G401 (cell line): ENCODE results near the gene CUL5. TPM values are rescaled to one million over a fixed set of nuclear protein-coding genes. Genes with fewer than 3 reads are reported as not detected.
"Not testable (repeated sequence)": the region's sequence is repeated elsewhere in the genome, so short reads cannot be mapped to it uniquely, and the experiment has no call there.

ENCODE experiments used
- DNase-seq: peaks from one replicate; pipeline ENCODE4 v3.0.0-alpha.2; 2015; ENCODE audit warnings: low spot score
- in situ Hi-C: cut with HindIII; loops from 2 replicates; pipeline ENCODE4 v1.10.0; 2016; ENCODE audit warnings: low sequenced_read_pairs, mixed read lengths
- total RNA-seq: library from RNA; depleted of rRNA; stranded (reverse); fragments of >200 nt; shearing (Covaris generic); gene quantifications from 2 replicates; pipeline ENCODE4 v1.2.3, GENCODE V29; 2014

CUL5 gene
- total RNA-seq, 1 experiment from 2014 or later: 48.7 TPM

GRCh38 chr11:108093128-108093904 lies 84.6 kb downstream of the CUL5 start:
- no peak for DNase-seq
- in situ Hi-C loops: no loop called here

- in situ Hi-C loops: no loop called here
- DNase-seq: no peak
Observed at GRCh38 chr11:108097179-108097578, 88.5 kb downstream of the CUL5 start.

GRCh38 chr11:108101090-108101775 lies 92.5 kb downstream of the CUL5 start:
- DNase-seq: no peak
- in situ Hi-C loops: no loop called here

DNA sequence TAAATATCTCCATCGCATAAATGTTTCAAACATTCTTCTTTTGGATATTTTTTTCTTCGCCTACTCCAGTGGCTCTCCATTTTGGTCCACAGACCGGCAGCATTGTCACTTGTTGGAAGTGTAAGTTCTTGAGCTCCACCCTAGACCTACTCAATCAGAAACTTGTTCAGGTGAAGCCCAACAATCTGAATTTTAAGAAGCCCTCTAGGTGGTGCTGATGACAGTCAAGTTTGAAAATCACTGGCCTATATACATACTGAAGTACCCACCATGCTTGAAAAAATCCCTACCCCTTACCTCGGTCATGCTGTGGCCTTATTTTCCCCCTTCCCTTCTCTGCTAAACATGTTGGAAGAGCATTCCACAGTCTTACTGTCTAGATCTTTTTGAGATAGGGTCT lies 102.4 kb downstream of the CUL5 start:
- DNase-seq: no peak
- in situ Hi-C loops: no loop called here

- DNase-seq: no peak
- in situ Hi-C loops: no loop called here
Observed at GRCh38 chr11:108112057-108112456, 103.4 kb downstream of the CUL5 start.

- peak; percentile 63 for DNase-seq
- in situ Hi-C loops: no loop called here
Observed at GRCh38 chr11:108115500-108116140, 106.9 kb downstream of the CUL5 start.

GRCh38 chr11:108117746-108118371 lies 109.2 kb downstream of the CUL5 start:
- peak; percentile 28 for DNase-seq
- in situ Hi-C loops: no loop called here

GRCh38 chr11:108120936-108121273 lies 112.2 kb downstream of the CUL5 start:
- in situ Hi-C loops, DNase-seq: not testable (repeated sequence)

DNA sequence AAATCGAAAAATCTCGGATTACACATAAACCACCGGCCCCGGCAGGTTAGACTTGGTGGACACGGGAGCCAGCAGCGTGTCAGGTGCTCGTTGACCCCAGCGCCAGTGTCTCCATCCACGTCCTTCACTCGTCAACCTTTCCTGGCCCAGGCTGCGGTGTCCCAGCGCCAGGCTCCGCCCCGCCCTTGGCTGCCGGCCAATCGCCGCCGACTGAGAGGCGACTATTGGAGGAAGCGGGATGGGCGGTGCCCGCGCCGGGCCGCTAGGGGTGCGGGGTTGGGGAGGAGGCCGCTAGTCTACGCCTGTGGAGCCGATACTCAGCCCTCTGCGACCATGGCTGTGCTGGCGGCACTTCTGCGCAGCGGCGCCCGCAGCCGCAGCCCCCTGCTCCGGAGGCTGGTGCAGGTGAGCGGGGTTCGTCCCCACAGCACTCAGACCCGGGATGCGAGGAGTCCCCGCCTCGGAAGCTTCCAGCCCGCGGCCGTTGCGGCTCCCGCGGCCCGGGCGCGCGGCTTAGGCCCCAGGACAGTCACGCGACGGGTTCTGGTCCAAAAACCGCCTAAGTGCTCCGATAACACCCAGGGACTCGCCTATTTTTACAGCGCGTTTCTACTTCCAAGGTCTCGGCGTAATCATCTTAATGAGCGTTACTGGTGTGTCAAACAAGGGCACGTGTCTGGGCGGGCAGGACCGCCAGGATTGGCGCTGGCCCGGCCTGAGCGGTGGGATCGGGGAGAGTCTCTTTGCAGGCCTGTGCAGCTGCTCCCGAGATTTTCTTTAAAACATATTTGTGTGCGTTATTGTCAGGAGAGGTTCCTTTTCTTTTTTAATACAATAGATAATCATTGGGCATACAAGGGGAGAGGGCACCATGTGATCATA lies 112.8 kb downstream of the CUL5 start, which contains the start of gene ACAT1:
Gene ACAT1, plus strand, starts transcription at position 294 of the 882 bp plus-strand sequence. Its CDS starts 40 bp downstream, at position 334.
- in situ Hi-C loops: no loop called here
- peak; percentile 93 for DNase-seq

DNA sequence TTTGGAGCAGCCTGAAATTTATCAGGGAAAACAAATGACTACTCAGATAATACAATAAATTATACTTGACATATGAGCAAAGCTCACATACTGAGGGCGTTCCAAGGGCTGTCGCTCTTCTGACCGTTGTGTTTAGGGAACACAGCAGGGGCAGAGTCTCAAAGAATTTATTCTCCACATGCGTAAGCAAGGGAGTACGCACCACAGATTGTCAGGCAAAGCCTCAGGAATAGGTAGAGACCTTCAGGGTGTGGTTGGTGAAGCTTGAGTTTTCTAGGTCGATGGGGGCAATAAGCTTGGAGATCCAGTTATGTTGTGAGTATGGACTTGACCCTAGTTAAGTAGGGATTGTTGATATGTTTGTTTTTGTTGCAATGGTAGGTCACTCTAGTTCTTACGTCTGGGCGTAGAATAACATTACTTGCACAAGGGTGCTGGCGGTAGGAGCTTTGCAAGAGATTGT lies 113.5 kb downstream of the CUL5 start:
- DNase-seq: peak; percentile 52

GRCh38 chr11:108125096-108125495 lies 116.4 kb downstream of the CUL5 start:
- no peak for DNase-seq
- in situ Hi-C loops: no loop called here

More for the DNA sequence above, 113.5 kb downstream of the CUL5 start:
- in situ Hi-C loops: no loop called here

- in situ Hi-C loops: no loop called here
Observed at GRCh38 chr11:108128772-108129171, 120.1 kb downstream of the CUL5 start.

DNA sequence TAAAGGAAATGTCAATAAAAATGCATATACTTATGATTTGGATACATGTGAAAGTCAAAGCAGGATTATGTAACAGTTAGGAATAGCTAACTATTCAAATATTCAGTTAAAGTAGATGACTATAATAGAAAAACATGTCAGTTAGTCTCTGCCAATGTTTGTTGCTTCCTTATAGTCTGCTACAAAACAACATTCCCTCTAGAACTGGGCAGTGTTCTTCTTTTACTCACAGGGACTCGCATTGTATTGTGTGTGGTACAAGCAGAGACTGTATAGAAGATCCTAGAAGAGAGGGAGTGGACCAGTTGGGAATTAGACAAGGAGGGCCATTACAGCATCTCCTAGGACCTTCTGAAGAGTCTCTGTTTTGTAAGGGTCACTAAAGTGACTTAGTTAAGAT lies 123.3 kb downstream of the CUL5 start:
- DNase-seq: no peak
- in situ Hi-C loops: no loop called here

More at GRCh38 chr11:108128772-108129171, 120.1 kb downstream of the CUL5 start:
- no peak for DNase-seq

DNA sequence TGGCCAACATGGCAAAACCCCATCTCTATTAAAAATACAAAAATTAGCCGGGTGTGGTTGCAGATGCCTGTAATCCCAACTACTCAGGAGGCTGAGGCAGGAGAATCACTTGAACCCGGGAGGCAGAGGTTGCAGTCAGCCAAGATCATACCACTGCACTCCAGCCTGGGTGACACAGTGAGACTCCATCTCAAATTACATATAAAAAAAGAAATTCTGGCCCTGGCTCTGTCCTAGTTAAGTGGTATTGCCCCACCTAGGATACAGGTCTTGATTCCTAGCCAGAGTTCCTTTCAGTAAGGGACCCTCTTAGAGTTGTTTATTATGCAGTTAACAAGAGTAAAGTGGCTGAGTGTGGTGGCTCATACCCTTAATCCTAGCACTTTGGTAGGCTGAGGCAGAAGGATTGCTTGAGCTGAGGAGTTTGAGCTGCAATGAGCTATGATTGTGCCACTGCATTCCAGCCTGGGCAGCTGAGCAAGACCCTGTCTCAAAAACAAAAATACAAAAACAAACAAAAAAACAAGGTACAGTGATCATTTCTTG lies 124.4 kb downstream of the CUL5 start:
- DNase-seq, in situ Hi-C loops: not testable (repeated sequence)

- in situ Hi-C loops: no loop called here
- no peak for DNase-seq
Observed at GRCh38 chr11:108135845-108136544, 127.3 kb downstream of the CUL5 start.

DNA sequence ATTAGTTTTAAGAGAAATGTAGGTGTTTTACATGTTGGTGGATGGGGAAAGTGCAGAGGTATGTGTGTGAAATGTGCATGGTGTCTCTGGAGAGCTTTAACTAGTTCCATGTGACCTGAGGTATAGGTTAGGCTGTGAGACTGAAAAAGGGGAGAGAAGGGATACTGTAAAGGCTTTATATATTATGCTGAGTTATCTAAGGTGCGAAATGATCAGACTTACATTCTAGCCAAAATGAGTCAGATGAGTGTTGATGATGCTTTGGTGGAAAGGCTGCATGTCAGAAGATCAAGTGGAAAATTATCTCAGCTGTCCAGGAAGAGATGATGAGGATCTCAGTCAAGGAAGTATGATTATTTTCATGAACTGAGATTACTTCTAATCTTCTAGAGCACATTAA lies 128.5 kb downstream of the CUL5 start:
- in situ Hi-C loops: no loop called here
- DNase-seq: no peak

GRCh38 chr11:108142304-108142703 lies 133.6 kb downstream of the CUL5 start:
- DNase-seq: no peak
- in situ Hi-C loops: no loop called here

DNA sequence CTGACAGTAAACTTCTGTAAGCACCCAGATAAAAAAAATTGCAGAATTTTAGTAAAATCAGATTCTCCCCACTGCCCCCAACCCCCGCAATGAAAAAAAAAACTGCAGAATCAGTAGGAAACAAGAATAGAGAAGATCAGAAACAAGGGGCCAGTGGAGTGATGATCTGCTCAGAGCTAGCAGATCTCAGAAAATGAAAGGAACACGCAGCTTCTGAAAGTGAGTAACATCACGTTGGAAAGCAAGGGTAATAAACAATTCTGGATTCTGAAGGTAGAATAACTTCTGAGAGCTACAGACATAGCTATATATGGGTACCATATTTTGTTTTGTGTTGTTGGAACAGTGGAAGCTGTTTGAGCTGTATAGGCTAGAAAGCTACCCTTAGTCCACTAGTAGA lies 135.9 kb downstream of the CUL5 start:
- in situ Hi-C loops: no loop called here

More for the DNA sequence above, 135.9 kb downstream of the CUL5 start:
- DNase-seq: no peak
